ENCODE data around the gene UHRF2. TPM values are rescaled to one million over a fixed set of nuclear protein-coding genes. Genes with fewer than 3 reads are reported as not detected.

Gene UHRF2
- total and polyA plus RNA-seq, 2 donors (not counting 3 experiments of a cell fraction or from before 2014, with no cell fraction given): 63.5 to 101 TPM

DNA sequence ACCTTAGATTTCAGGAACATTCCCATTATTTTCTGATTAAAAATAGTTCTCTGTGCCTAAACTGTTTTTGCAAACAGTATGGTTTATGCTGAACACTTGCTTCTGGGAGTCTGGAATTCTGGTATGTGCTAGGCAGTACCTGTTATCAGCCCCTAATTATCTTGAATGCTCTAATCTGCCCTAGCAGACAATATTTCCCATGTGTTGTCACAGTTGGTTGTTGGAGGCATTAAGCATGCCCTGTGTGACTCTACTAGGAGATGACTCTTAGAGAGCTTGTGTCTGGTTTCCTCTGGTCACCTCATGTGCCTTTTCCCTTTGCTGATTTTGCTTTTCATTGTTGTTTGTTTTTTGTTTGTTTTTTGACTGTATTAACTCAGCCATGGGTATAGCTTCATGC is 36.6 kb downstream of the UHRF2 start:
- peak overlapping the region; percentile 66 for H3K4me2 ChIP-seq (ENCODE audit: insufficient read depth, low read length)
- H3K27me3 ChIP-seq (ENCODE audit: control insufficient read depth in 2 of 2, insufficient read depth in 2 of 2, low read length in 2 of 2): no peaks in the 10 kb centered on the region
- peak; percentile 42 for DNase-seq (ENCODE audit: low read depth, low spot score)
- H3K36me3 ChIP-seq (ENCODE audit: control insufficient read depth in 2 of 2, extremely low read depth in 1 of 2, insufficient read depth in 2 of 2, low read length in 2 of 2): peaks cover 2 to 4% of the 10 kb centered on the region in 2 experiments
- H2AFZ ChIP-seq (ENCODE audit: low read depth, low read length): no peak overlapping the region
- TF ChIP-seq, protein P1, sequence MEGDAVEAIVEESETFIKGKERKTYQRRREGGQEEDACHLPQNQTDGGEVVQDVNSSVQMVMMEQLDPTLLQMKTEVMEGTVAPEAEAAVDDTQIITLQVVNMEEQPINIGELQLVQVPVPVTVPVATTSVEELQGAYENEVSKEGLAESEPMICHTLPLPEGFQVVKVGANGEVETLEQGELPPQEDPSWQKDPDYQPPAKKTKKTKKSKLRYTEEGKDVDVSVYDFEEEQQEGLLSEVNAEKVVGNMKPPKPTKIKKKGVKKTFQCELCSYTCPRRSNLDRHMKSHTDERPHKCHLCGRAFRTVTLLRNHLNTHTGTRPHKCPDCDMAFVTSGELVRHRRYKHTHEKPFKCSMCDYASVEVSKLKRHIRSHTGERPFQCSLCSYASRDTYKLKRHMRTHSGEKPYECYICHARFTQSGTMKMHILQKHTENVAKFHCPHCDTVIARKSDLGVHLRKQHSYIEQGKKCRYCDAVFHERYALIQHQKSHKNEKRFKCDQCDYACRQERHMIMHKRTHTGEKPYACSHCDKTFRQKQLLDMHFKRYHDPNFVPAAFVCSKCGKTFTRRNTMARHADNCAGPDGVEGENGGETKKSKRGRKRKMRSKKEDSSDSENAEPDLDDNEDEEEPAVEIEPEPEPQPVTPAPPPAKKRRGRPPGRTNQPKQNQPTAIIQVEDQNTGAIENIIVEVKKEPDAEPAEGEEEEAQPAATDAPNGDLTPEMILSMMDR (IDR thresholded peaks at IDR 0.05; ENCODE audit: extremely low read depth in 1 of 2, insufficient read depth in 1 of 2, low read depth in 1 of 2, low read length in 2 of 2): no peak
- no peak for TF ChIP-seq POLR2AphosphoS5 (IDR thresholded peaks at IDR 0.05; ENCODE audit: insufficient read depth, low read depth, low read length)
- no peak for TF ChIP-seq JUN (IDR thresholded peaks at IDR 0.05; ENCODE audit: borderline replicate concordance, insufficient read depth, insufficient read length, low read depth)
- no peak for TF ChIP-seq POLR2A (IDR thresholded peaks at IDR 0.05; ENCODE audit: low read depth, low read length)
- no peak for TF ChIP-seq MYC (IDR thresholded peaks at IDR 0.05; ENCODE audit: low read depth, low read length)
- ChIA-PET POLR2A (no interaction called here), CTCF (interaction anchor here (1.0 to 2.2 kb wide), 7 partner anchors 9 to 396 kb away, joined by 3 to 7 read pairs (median 4); partner anchors contain the start of gene UHRF2)
- H3K27ac ChIP-seq (ENCODE audit: insufficient read depth, low read depth, low read length): peak overlapping the region; percentile 66
- no peaks in the 10 kb centered on the region for H3K9me3 ChIP-seq (replicated peaks; ENCODE audit: control insufficient read depth, insufficient read depth, low read length)
- no TSS peak for BruUV-seq (replicated peaks)
- H4K20me1 ChIP-seq (replicated peaks; ENCODE audit: control insufficient read depth, extremely low read depth, insufficient read depth, low read length): peaks cover 23% of the 10 kb centered on the region
- peaks cover 100% of the 10 kb centered on the region for H3K79me2 ChIP-seq (ENCODE audit: control insufficient read depth, insufficient read depth, low read length)
- no peaks in the 10 kb centered on the region for H3K9me1 ChIP-seq (replicated peaks; ENCODE audit: control insufficient read depth, extremely low read depth, insufficient read depth, low read length)
- dilution Hi-C loops (cut with MboI; ENCODE audit: extremely low pct_ligation_motif_present, low sequenced_read_pairs): no loop called here
- peak; percentile 28 for FAIRE-seq
- H3K4me3 ChIP-seq (replicated peaks in 1 of 3; ENCODE audit: insufficient read depth in 1 of 3, low read depth in 1 of 3, low read length in 3 of 3): no peak overlapping the region
- intact Hi-C loops (cut with micrococcal nuclease): loop anchor here (2.0 kb wide), 2 partner anchors 19 to 35 kb away; no protein-coding TSS in a partner anchor
- H3K9ac ChIP-seq (replicated peaks; ENCODE audit: extremely low read depth, insufficient read depth, low read length): no peak overlapping the region
- peaks cover 38% of the 10 kb centered on the region for H3K4me1 ChIP-seq (ENCODE audit: control insufficient read depth, extremely low read depth, insufficient read depth, low read length)
